A549 (cell line): ENCODE data around the gene TMEM88. TPM values are rescaled to one million over a fixed set of nuclear protein-coding genes. Genes with fewer than 3 reads are reported as not detected.
"Not testable (repeated sequence)": the region's sequence is repeated elsewhere in the genome, so short reads cannot be mapped to it uniquely, and the experiment has no call there.

Source experiments
- ATAC-seq, 2 experiments: fragments of 200-7000 bp in 1 of 2; fragments of >200 bp in 1 of 2; cut with Nextera tagmentation in 1 of 2; cut with Tn5 transposase in 1 of 2; 3 replicates each; pipeline versions ENCODE4 v1.8.0 to v1.9.1; 2018 to 2020; ENCODE audit warnings: mild to moderate bottlenecking in 1 of 2, moderate library complexity in 1 of 2
- CTCF ChIA-PET: fragments of 300-600 bp; sonication (Branson Sonifier 250); formaldehyde crosslinking; extraction: SDS; loops from one replicate; lab custom pipeline; 2021; ENCODE audit warnings: antibody characterized with exemption, inconsistent platforms; lab: Yijun Ruan, JAX
- POLR2A ChIA-PET: fragments of 350-600 bp; formaldehyde crosslinking; extraction: SDS; loops from one replicate; lab custom pipeline; 2021; ENCODE audit warnings: antibody characterized with exemption, inconsistent platforms; lab: Yijun Ruan, JAX
- DNase-seq, 2 experiments: peaks; one replicate each; pipeline versions ENCODE4 v3.0.0 to v3.0.0-alpha.2; 2011 to 2016; ENCODE audit warnings: low read depth in 1 of 2, low spot score in 1 of 2
- FAIRE-seq: peaks from 2 replicates; lab custom pipeline; 2011; peaks lifted over from hg19 to GRCh38; lab: Jason Lieb, UNC
- H3K27ac ChIP-seq, 2 experiments: fragments of >200 bp; sonication (Bioruptor Twin); formaldehyde crosslinking; 3 replicates each; pipeline ENCODE4 v1.5.1; 2016 to 2017
- H3K4me1 ChIP-seq: fragments of >200 bp; sonication (Bioruptor Twin); formaldehyde crosslinking; 3 replicates; pipeline ENCODE4 v1.6.1; 2016
- H3K4me2 ChIP-seq: fragments of >200 bp; sonication (Bioruptor Twin); formaldehyde crosslinking; 3 replicates; pipeline ENCODE4 v1.6.1; 2016
- H3K4me3 ChIP-seq: fragments of >200 bp; sonication (Bioruptor Twin); formaldehyde crosslinking; 3 replicates; pipeline ENCODE4 v1.5.1; 2016
- H3K9me3 ChIP-seq: fragments of >200 bp; sonication (Bioruptor Twin); formaldehyde crosslinking; 3 replicates; pipeline ENCODE4 v1.6.1; 2016
- CBX8 ChIP-seq: fragments of 200-600 bp; sonication (generic); IDR thresholded peaks from 2 replicates; pipeline ENCODE4 v1.6.1; 2016
- CHD2 ChIP-seq: fragments of 150-350 bp; IDR thresholded peaks from 2 replicates; pipeline ENCODE4 v1.6.1; 2014; ENCODE audit warnings: low read length; ENCODE audit not compliant: partially characterized antibody
- CHD4 ChIP-seq: fragments of 200-600 bp; sonication (generic); IDR thresholded peaks from 2 replicates; pipeline ENCODE4 v1.6.1; 2016; ENCODE audit warnings: antibody characterized with exemption, mild to moderate bottlenecking, borderline replicate concordance
- CTCF ChIP-seq: fragments of >200 bp; sonication (Bioruptor Twin); formaldehyde crosslinking; IDR thresholded peaks from 3 replicates; pipeline ENCODE4 v1.5.1; 2016
- HES2 ChIP-seq: fragments of >200 bp; sonication (Bioruptor Twin); formaldehyde crosslinking; IDR thresholded peaks from 2 replicates; pipeline ENCODE4 v1.6.1; 2016
- HMGXB4 ChIP-seq: fragments of 250-450 bp; sonication (Bioruptor Pico); IDR thresholded peaks from 2 replicates; pipeline ENCODE4 v1.5.0; 2021; ENCODE audit warnings: mild to moderate bottlenecking, moderate library complexity, borderline replicate concordance
- HOXB13 ChIP-seq: fragments of 250-450 bp; sonication (Bioruptor Pico); IDR thresholded peaks from 2 replicates; pipeline ENCODE4 v1.5.0; 2020; ENCODE audit warnings: low read depth, mild to moderate bottlenecking, moderate library complexity
- KDM1A ChIP-seq: fragments of 200-600 bp; sonication (generic); IDR thresholded peaks from 2 replicates; pipeline ENCODE4 v1.6.1; 2016; ENCODE audit warnings: low read depth, mild to moderate bottlenecking
- MAX ChIP-seq: IDR thresholded peaks from 2 replicates; pipeline ENCODE4 v1.6.1; 2012
- RAD21 ChIP-seq, 2 experiments: fragments of >200 bp in 1 of 2; sonication (Bioruptor Twin) in 1 of 2; formaldehyde crosslinking in 1 of 2; IDR thresholded peaks in 1 of 2; conservative IDR thresholded peaks in 1 of 2; 2 replicates in 1 of 2; 3 replicates in 1 of 2; pipeline ENCODE4 v1.6.1; 2012 to 2018; ENCODE audit warnings: inconsistent platforms in 1 of 2
- SMC3 ChIP-seq: fragments of >200 bp; sonication (Bioruptor Twin); formaldehyde crosslinking; IDR thresholded peaks from 3 replicates; pipeline ENCODE4 v1.6.1; 2018; ENCODE audit warnings: inconsistent platforms
- SREBF2 ChIP-seq: fragments of 450-650 bp; IDR thresholded peaks from 2 replicates; pipeline ENCODE4 v1.6.1; 2014; ENCODE audit warnings: mild to moderate bottlenecking, moderate library complexity
- TFCP2L1 ChIP-seq: fragments of 250-450 bp; sonication (Bioruptor Pico); IDR thresholded peaks from 2 replicates; pipeline ENCODE4 v1.5.0; 2021; ENCODE audit warnings: mild to moderate bottlenecking
- TP53 ChIP-seq: fragments of 250-450 bp; sonication (Bioruptor Pico); IDR thresholded peaks from 2 replicates; pipeline ENCODE4 v1.5.0; 2021; ENCODE audit warnings: mild to moderate bottlenecking, moderate library complexity
- ZNF302 ChIP-seq: fragments of 250-450 bp; sonication (Bioruptor Pico); IDR thresholded peaks from 2 replicates; pipeline ENCODE4 v1.9.0; 2021; ENCODE audit warnings: inconsistent platforms, mild to moderate bottlenecking, moderate library complexity
- ZSCAN20 ChIP-seq: fragments of 250-450 bp; sonication (Bioruptor Pico); IDR thresholded peaks from 2 replicates; pipeline ENCODE4 v1.8.0; 2022; ENCODE audit warnings: mild to moderate bottlenecking, moderate library complexity
- WGBS: methylation state at CpG from one replicate; pipeline ENCODE4 v1.1.6; 2017; ENCODE audit errors: missing lambda C conversion rate; 5-methylcytosine and 5-hydroxymethylcytosine counted together
- polyA plus RNA-seq, 4 experiments: library from polyadenylated mRNA; depleted of rRNA in 3 of 4; stranded (reverse); fragments of >200 nt; fragmentation: RNase III in 1 of 4; extraction: RNeasy Plus Mini Kit Qiagen cat#74134 plus additional on column Dnase treatment in 1 of 4; gene quantifications; 2 replicates in 3 of 4; 3 replicates in 1 of 4; pipeline ENCODE4 v1.2.3, GENCODE V29; 2011 to 2017
- TF ChIP-seq, protein P1 (sequence below): fragments of 450-650 bp; IDR thresholded peaks from 2 replicates; pipeline ENCODE4 v1.6.1; 2014; ENCODE audit warnings: antibody characterized with exemption

Gene TMEM88
- polyA plus RNA-seq, 2 of the 4 experiments (the other 2 are of a cell fraction): 0.17 to 0.48 TPM

GRCh38 chr17:7862692-7863437, 8.0 kb downstream of the TMEM88 start:
- TF ChIP-seq CHD2: no peak
- peak; percentile 96 for TF ChIP-seq CTCF
- TF ChIP-seq KDM1A: no peak
- no peak for TF ChIP-seq SREBF2
- 0 out of 2 replicates have a peak, but pooled peaks have one; percentile 24 for TF ChIP-seq MAX
- TF ChIP-seq, protein P1, sequence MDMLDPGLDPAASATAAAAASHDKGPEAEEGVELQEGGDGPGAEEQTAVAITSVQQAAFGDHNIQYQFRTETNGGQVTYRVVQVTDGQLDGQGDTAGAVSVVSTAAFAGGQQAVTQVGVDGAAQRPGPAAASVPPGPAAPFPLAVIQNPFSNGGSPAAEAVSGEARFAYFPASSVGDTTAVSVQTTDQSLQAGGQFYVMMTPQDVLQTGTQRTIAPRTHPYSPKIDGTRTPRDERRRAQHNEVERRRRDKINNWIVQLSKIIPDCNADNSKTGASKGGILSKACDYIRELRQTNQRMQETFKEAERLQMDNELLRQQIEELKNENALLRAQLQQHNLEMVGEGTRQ: no peak
- TF ChIP-seq HMGXB4: no peak
- TF ChIP-seq TFCP2L1 (CRISPR knock-in tag): no peak
- no peak for TF ChIP-seq TP53 (CRISPR knock-in tag)
- TF ChIP-seq ZNF302: no peak
- TF ChIP-seq HES2: no peak
- no peak for TF ChIP-seq HOXB13
- no peak for TF ChIP-seq ZSCAN20 (CRISPR knock-in tag)
- TF ChIP-seq RAD21 (conservative IDR thresholded peaks at IDR 0.05 in 1 of 2, IDR thresholded peaks at IDR 0.05 in 1 of 2): peak; percentile 94 to 97
- TF ChIP-seq CBX8: no peak
- TF ChIP-seq SMC3: peak; percentile 97
- no peak for TF ChIP-seq CHD4
- DNase-seq (peak; percentile 65 to 66), FAIRE-seq (no peak), ATAC-seq (no peak)
- H3K9me3 ChIP-seq: 0 out of 3 replicates have a peak, but pooled peaks cover 2% of the 10 kb centered on the region
- H3K27ac ChIP-seq: no peak overlapping the region
- no peak overlapping the region for H3K4me3 ChIP-seq
- ChIA-PET CTCF (interaction anchor here (0.5 to 14.5 kb wide), 52 partner anchors 11 to 451 kb away, joined by 3 to 339 read pairs (median 5); partner anchors contain the start of genes ALOX15B, CHD3, CNTROB and KDM6B), POLR2A (no interaction called here)
- 25% methylated on average over 3 of the region's 3 CpGs for WGBS
- H3K4me2 ChIP-seq: no peak overlapping the region
- peaks cover 15% of the 10 kb centered on the region for H3K4me1 ChIP-seq

GRCh38 chr17:7864384-7864783, 9.5 kb downstream of the TMEM88 start:
- not testable (repeated sequence) for FAIRE-seq, H3K4me3 ChIP-seq, H3K9me3 ChIP-seq, DNase-seq, H3K4me2 ChIP-seq, H3K27ac ChIP-seq, H3K4me1 ChIP-seq, ATAC-seq
- WGBS: 80% methylated on average over 5 of the region's 5 CpGs
- ChIA-PET CTCF (interaction anchor here (0.7 to 14.5 kb wide), 28 partner anchors 9 to 230 kb away, joined by 3 to 339 read pairs (median 6); partner anchors contain the start of genes ALOX15B, CHD3, CNTROB and KDM6B), POLR2A (interaction anchor here (0.6 kb wide), 2 partner anchors 11 to 461 kb away, joined by 3 read pairs; partner anchors contain the start of gene TMEM256)
